Gastroesophageal sphincter (tissue), 4 donors: Measurements from ENCODE around the gene MTG2. TPM values are rescaled to one million over a fixed set of nuclear protein-coding genes. Genes with fewer than 3 reads are reported as not detected.

ENCODE experiments used
- ATAC-seq: fragments of 150-250 bp; one replicate; pipeline ENCODE4 v1.9.1; 2016; ENCODE audit warnings: mild to moderate bottlenecking, moderate library complexity
- H3K27ac ChIP-seq, 4 donors: fragments of 200-600 bp; sonication (generic) in 3 of 4; 1 replicate in 3 of 4; 2 replicates in 1 of 4; pipeline ENCODE4 v1.5.1; 2016 to 2019
- H3K27me3 ChIP-seq: fragments of 200-600 bp; sonication (generic); one replicate; pipeline ENCODE4 v1.5.1; 2019
- H3K36me3 ChIP-seq, 2 donors: fragments of 200-600 bp; sonication (generic); one replicate each; pipeline ENCODE4 v1.5.1; 2019; ENCODE audit warnings: control low read depth in 1 of 2
- H3K4me1 ChIP-seq, 3 donors: fragments of 200-600 bp; sonication (generic); 1 replicate in 2 of 3; 2 replicates in 1 of 3; pipeline ENCODE4 v1.5.1; 2016 to 2019; ENCODE audit warnings: control low read depth in 2 of 3
- H3K4me3 ChIP-seq, 2 donors: fragments of 200-600 bp; sonication (generic); one replicate each; pipeline ENCODE4 v1.5.1; 2019; ENCODE audit warnings: mild to moderate bottlenecking in 1 of 2, moderate library complexity in 1 of 2
- H3K9me3 ChIP-seq, 3 donors: fragments of 200-600 bp; sonication (generic); one replicate each; pipeline ENCODE4 v1.5.1; 2017 to 2019; ENCODE audit warnings: control low read depth in 2 of 3
- EP300 ChIP-seq: sonication (generic); formaldehyde crosslinking; IDR thresholded peaks from one replicate; pipeline ENCODE4 v1.6.1; 2017; ENCODE audit warnings: antibody characterized with exemption, mild to moderate bottlenecking
- POLR2A ChIP-seq, 2 donors: fragments of 450-650 bp; IDR thresholded peaks; one replicate each; pipeline ENCODE4 v1.6.1; 2017; ENCODE audit warnings: antibody characterized with exemption in 2 of 2, mild to moderate bottlenecking in 2 of 2, moderate library complexity in 1 of 2
- POLR2AphosphoS5 ChIP-seq: sonication (generic); formaldehyde crosslinking; IDR thresholded peaks from one replicate; pipeline ENCODE4 v1.6.1; 2017; ENCODE audit warnings: antibody characterized with exemption
- WGBS, 2 donors: methylation state at CpG; one replicate each; pipeline ENCODE4 v1.1.5; 2018; ENCODE audit warnings: low coverage in 1 of 2; 5-methylcytosine and 5-hydroxymethylcytosine counted together
- total RNA-seq, 4 donors: library from RNA; depleted of rRNA; stranded (reverse); fragments of >200 nt; gene quantifications; one replicate each; pipeline ENCODE4 v1.1.0, GENCODE V29; 2016
- TF ChIP-seq, protein P1 (sequence below), 4 experiments: fragments of 200-600 bp in 2 of 4; fragments of 450-650 bp in 2 of 4; sonication (generic) in 1 of 4; IDR thresholded peaks; one replicate each; pipeline ENCODE4 v1.5.1; 2017 to 2019; ENCODE audit warnings: antibody characterized with exemption in 4 of 4, mild to moderate bottlenecking in 2 of 4, moderate library complexity in 2 of 4

MTG2 gene
- total RNA-seq, 4 donors from 2014 or later: 23.7 to 31.3 (median 30.2) TPM

DNA sequence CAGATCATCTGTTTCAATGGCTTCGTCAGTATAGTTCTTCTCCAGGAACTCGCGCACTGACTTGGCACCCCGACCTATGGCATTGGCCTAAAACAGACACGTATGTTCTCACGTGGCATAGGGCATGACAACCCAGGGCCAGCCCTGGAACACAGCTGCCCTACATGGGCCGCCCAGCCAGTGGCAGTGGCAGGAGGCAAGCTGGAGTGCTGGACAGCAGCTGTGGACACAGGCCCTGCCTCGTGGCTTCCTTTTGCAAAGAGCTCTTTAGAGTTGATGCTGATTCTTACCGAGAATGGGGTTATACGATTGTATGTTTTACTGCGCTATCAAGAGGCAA, 44.7 kb upstream of the MTG2 start:
- WGBS, 2 donors: 81 to 100% methylated on average over 1 to 3 of the region's 11 CpGs
- Histone ChIP-seq H3K4me1 (peaks cover 0 to 63% (median 24%) of the 10 kb centered on the region in 3 donors), H3K36me3 (peaks cover 0 to 76% of the 10 kb centered on the region in 2 donors)

DNA sequence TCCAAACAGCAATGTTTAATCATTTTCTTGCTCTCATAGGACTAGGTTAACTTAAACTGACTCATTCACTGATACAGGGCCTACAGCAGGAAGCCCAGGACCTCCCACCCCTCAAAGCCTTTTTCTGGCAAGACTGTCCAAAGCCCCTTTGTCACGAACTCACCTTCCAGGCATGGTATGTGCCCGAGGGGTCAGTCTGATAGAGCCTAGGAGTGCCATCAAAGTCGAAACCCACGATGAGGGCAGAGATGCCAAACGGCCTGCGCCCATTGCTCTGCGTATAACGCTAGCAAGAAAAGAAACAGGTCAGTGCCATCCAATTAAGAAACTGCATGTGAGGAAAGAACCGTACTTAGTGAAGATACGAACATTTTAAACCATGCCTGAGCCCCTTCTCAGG, 43.9 kb upstream of the MTG2 start:
- no peak for ATAC-seq
- WGBS, 2 donors: 76 to 79% methylated on average over 5 to 10 of the region's 10 CpGs
- Histone ChIP-seq H3K36me3 (peaks cover 0 to 68% of the 10 kb centered on the region in 2 donors), H3K4me3 (no peak overlapping the region), H3K27me3 (no peaks in the 10 kb centered on the region), H3K4me1 (peaks cover 0 to 56% (median 22%) of the 10 kb centered on the region in 3 donors), H3K27ac (peak overlapping the region in 2 of 4 donors; percentile 45 to 49), H3K9me3 (no peaks in the 10 kb centered on the region)
- TF ChIP-seq POLR2A (IDR thresholded peaks at IDR 0.05) (no peak), POLR2AphosphoS5 (no peak)
- TF ChIP-seq, protein P1, sequence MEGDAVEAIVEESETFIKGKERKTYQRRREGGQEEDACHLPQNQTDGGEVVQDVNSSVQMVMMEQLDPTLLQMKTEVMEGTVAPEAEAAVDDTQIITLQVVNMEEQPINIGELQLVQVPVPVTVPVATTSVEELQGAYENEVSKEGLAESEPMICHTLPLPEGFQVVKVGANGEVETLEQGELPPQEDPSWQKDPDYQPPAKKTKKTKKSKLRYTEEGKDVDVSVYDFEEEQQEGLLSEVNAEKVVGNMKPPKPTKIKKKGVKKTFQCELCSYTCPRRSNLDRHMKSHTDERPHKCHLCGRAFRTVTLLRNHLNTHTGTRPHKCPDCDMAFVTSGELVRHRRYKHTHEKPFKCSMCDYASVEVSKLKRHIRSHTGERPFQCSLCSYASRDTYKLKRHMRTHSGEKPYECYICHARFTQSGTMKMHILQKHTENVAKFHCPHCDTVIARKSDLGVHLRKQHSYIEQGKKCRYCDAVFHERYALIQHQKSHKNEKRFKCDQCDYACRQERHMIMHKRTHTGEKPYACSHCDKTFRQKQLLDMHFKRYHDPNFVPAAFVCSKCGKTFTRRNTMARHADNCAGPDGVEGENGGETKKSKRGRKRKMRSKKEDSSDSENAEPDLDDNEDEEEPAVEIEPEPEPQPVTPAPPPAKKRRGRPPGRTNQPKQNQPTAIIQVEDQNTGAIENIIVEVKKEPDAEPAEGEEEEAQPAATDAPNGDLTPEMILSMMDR (IDR thresholded peaks at IDR 0.05): no peak

More for the DNA sequence above, 44.7 kb upstream of the MTG2 start:
- Histone ChIP-seq H3K9me3 (no peaks in the 10 kb centered on the region), H3K27ac (peak overlapping the region in 2 of 4 donors; percentile 32 to 64), H3K4me3 (no peak overlapping the region), H3K27me3 (no peaks in the 10 kb centered on the region)
- no peak for ATAC-seq
- TF ChIP-seq, protein P1 (IDR thresholded peaks at IDR 0.05): no peak
- TF ChIP-seq POLR2A (IDR thresholded peaks at IDR 0.05): no peak

DNA sequence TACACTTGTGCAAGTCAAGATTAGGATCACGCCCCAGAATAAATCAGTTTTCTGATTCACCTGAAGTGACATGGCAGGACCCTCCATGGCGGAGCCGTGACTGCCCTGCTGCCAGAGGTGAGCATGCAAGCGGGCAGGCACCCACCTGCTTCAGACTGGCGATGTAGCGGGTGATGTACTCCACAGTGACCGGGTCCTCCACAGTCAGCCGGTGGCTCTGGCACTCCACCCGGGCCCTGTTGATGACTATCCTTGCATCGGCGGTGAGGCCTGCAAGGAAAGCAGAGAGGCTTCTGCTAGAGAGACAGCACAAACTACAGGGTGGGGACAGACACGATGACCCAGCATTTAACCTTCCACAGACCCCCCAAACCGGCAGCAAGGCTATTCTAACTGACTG, 43.2 kb upstream of the MTG2 start:
- ATAC-seq: no peak
- H3K9me3 ChIP-seq: no peaks in the 10 kb centered on the region
- H3K27me3 ChIP-seq: no peaks in the 10 kb centered on the region
- WGBS, 2 donors: 72% methylated on average over 6 of the region's 13 CpGs; no CpG with 5 or more reads in 1 of the 2 donors
- TF ChIP-seq POLR2A (IDR thresholded peaks at IDR 0.05) (no peak), EP300 (no peak), POLR2AphosphoS5 (no peak)
- TF ChIP-seq, protein P1 (IDR thresholded peaks at IDR 0.05): no peak
- H3K4me3 ChIP-seq: no peak overlapping the region
- peak overlapping the region in 2 of 4 donors; percentile 45 to 49 for H3K27ac ChIP-seq
- peaks cover 0 to 52% (median 19%) of the 10 kb centered on the region in 3 donors for H3K4me1 ChIP-seq
- H3K36me3 ChIP-seq: peaks cover 0 to 61% of the 10 kb centered on the region in 2 donors

DNA sequence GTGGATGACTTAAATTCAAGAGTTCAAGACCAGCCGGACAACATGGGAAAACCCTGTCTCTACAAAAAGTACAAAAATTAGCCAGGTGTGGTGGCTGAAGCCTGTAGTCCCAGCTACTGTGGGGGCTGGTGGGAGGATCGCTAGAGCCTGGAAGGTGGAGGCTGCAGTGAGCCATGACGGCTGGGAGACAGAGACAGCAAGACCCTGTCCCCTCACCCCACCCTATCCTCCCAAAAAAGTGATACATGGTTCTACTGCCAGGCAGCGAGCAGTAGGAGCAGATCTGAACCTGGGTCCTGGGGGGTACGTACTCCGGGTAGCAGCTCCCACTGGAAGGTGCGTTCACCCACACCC, 41.8 kb upstream of the MTG2 start:
- H3K27ac ChIP-seq: peak overlapping the region in 3 of 4 donors; percentile 25 to 99 (median 91)
- H3K4me3 ChIP-seq: peak overlapping the region in 1 of 2 donors; percentile 96
- ATAC-seq: no peak
- WGBS, 2 donors: 70% methylated on average over 2 of the region's 7 CpGs; no CpG with 5 or more reads in 1 of the 2 donors
- peaks cover 0 to 47% of the 10 kb centered on the region in 2 donors for H3K36me3 ChIP-seq
- H3K27me3 ChIP-seq: no peaks in the 10 kb centered on the region
- TF ChIP-seq EP300 (no peak), POLR2AphosphoS5 (no peak), POLR2A (IDR thresholded peaks at IDR 0.05) (no peak)
- TF ChIP-seq, protein P1 (IDR thresholded peaks at IDR 0.05): no peak
- peaks cover 0 to 59% (median 20%) of the 10 kb centered on the region in 3 donors for H3K4me1 ChIP-seq
- H3K9me3 ChIP-seq: no peaks in the 10 kb centered on the region

DNA sequence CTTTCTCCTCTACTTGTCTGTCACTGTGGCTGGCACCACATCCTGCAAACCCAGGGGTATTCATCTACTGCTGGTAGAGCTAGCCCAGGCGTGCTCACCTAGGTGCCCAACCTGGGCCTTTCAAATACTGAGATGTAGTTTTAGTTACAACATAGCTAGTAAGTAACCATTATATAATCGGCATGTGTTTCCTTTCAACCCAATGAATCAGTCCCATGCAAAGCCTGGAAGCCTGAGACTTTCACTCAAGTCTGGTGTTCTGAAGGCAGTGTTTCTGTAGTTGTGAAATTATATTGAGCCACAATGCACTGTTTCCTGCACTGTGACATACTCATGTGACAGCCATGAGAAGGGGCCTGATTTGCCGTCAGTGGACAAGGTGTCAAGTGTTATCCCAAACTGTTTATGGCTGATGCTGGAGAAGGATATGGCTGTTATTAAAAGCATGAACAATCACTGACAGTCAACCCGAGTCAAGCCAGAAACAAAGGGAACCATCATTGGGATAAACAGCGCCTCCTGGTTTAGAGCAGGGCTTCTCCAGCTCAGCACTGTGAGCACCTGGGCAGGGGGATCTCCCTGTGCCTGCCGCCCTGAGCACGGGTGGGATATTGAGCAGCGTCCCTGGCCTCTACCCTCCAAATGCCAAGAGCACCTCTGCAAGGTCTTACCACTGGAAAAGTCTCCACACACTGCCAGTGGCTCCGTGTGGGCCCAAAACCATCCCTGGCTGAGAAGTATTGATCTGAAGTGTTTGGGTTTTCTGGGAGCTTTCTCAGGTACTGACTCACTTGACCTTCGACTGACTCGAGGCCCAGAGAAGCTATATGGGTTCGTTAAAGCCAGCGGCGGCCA, 41.2 kb upstream of the MTG2 start:
- no peaks in the 10 kb centered on the region for H3K9me3 ChIP-seq
- TF ChIP-seq, protein P1 (IDR thresholded peaks at IDR 0.05): peak in 3 of 4 experiments; percentile 13 to 30 (median 20)
- TF ChIP-seq EP300: no peak
- peak overlapping the region; percentile 91 to 100 (median 98) for H3K27ac ChIP-seq
- peaks cover 0 to 41% of the 10 kb centered on the region in 2 donors for H3K36me3 ChIP-seq
- H3K27me3 ChIP-seq: no peaks in the 10 kb centered on the region
- H3K4me1 ChIP-seq: peaks cover 0 to 64% (median 20%) of the 10 kb centered on the region in 3 donors
- no peak for ATAC-seq
- 24% methylated on average over 8 of the region's 14 CpGs; no CpG with 5 or more reads in 1 of the 2 donors for WGBS, 2 donors
- H3K4me3 ChIP-seq: peak overlapping the region; percentile 96
